ENCODE data around the gene FAM200B.

- TF ChIP-seq POLR2AphosphoS5 (IDR thresholded peaks at IDR 0.05; ENCODE audit: low read depth, low read length): no peak
- TF ChIP-seq POLR2A (IDR thresholded peaks at IDR 0.05; ENCODE audit: low read depth, low read length): no peak
- no peak for TF ChIP-seq TAF1 (IDR thresholded peaks at IDR 0.05; ENCODE audit: borderline replicate concordance, low read depth, low read length)
These were observed 39.2 kb downstream of the FAM200B start for GRCh38 chr4:15720851-15721250.

Measured in GM12892 (cell line).